ELF-1 (cell line): ENCODE results near the gene ONECUT3.
"Not testable (repeated sequence)": the region's sequence is repeated elsewhere in the genome, so short reads cannot be mapped to it uniquely, and the experiment has no call there.

Source experiments
- DNase-seq: peaks from one replicate; pipeline ENCODE4 v3.0.0-alpha.2; 2016; ENCODE audit warnings: low read depth, low spot score

The ONECUT3 gene

DNA sequence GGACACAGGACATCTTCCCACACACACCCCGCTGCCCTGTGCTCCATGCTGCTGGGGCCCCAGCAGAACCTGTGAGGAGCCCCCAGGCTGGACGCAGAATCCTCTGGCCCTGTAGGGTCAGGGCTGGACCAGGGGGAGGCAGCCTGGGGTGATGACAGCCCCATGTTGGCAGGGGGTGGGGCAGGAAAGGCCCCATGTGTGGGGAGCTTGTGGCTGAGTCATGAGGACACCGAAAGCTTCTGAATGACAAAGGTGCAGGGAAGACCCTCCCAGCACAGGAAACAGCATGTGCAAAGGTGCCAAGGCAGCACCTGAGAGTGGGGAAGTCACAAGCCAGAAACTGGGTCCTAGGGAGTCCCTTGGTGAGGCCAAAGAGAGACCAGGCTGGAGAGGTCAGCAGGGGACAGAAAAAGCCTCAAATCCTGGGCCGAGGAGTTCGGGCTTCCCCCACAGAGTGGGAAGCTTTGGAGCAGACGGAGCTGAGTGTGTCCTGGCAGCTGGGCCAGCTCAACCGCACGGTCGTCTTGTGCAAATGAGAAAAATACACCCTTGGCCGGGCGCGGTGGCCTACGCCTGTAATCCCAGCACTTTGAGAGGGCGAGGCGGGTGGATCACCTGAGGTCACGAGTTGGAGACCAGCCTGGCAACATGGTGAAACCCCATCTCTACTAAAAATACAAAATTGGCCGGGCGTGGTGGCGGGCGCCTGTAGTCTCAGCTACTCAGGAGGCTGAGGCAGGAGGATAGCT, 41.3 kb downstream of the ONECUT3 start:
- peak; percentile 42 for DNase-seq

DNA sequence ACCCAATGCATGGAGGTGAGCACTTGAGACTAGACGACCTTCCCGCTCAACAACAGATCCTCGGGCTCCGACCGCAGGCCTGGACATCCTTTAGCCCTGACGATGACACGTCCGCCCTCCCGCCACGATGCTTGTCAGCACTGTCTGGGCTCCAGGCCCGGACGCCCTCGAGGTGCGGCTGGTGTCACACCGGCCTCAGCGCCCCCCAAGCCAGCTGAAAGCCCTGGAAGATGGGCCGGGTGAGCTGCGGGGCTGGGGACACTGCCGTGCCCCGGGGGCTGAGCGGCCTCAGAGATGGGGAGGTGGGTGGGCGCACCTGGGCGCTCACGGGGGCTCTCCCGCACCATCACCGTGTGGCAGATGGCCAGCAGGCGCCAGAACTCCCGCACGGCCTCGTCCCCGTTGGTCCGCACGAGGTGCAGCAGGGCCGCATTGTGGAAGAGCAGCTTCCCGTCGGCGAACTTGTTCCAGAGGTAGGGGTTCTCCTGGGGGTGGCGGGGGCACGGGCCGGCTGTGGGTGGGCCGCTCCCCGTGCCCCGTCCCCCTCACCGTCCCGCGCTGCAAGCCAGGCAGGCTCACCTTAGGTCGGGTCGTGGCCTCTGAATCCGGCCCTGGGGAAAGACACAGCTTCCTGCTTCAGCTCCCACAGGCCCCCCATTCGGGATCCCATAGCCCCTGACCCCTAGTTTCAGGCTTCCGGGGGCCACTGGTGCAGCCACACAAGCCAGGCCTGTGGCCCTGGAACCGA, 43.3 kb downstream of the ONECUT3 start:
- DNase-seq = no peak

DNA sequence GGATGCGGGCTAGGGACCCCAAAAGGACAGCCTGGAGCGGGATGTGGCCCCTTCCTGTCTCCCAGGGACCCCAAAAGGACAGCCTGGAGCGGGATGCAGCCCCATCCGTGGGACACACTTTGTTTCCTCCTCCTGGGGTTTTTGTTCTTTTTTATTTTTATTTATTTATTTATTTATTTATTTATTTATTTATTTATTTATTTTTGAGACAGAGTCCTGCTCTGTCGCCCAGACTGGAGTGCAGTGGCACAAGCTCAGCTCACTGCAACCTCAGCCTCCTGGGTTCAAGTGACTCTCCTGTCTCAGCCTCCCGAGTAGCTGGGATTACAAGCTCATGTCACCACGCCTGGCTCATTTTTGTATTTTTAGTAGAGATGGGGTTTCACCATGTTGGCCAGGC, 44.0 kb downstream of the ONECUT3 start:
- DNase-seq = not testable (repeated sequence)

DNA sequence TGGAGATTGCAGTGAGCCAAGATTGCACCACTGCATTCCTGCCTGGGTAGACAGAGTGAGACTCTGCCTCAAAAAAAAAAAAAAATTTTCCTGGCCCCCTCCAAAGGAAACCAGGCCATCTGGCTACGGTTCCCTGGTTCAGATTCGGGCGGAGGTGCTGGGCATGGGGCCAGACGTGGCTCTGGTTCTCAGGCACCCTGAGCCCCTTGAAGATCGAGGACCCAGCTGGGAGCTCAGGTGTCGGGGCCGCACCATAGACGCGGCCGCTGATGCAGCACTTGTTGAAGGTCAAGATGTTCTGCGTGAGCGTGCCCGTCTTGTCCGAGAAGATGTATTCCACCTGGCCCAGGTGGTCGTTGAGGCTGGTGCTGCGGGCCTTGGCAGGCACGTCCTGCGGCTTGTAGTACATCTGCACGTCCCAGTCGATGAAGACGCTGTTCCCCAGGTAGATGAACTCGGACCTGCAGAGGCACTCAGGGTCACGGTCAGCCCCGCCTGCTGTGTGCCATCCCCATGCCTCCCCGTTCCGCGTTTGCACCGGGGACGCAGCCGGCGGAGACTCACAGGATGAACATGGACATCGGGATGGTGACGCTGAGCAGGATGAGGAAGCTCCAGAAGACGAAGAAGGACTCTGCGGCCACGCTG, 46.5 kb downstream of the ONECUT3 start:
- DNase-seq = no peak

DNA sequence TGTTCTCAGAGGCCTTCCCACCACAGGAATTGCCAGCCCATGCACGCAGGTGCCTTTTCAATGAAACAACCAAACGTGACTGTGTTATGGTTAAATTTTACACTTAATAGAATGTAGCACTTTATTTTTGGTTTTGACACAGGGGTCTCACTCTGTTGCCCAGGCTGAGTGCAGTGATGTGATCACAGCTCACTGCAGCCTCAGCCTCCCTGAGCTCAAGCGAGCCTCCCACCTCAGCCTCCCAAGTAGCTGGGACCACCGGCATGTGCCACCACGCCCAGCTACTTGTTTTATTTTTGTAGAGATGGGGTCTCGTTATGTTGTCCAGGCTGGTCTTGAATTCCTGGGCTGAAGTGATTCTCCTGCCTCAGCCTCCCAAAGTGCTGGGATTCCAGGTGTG, 51.6 kb downstream of the ONECUT3 start:
- DNase-seq = no peak

DNA sequence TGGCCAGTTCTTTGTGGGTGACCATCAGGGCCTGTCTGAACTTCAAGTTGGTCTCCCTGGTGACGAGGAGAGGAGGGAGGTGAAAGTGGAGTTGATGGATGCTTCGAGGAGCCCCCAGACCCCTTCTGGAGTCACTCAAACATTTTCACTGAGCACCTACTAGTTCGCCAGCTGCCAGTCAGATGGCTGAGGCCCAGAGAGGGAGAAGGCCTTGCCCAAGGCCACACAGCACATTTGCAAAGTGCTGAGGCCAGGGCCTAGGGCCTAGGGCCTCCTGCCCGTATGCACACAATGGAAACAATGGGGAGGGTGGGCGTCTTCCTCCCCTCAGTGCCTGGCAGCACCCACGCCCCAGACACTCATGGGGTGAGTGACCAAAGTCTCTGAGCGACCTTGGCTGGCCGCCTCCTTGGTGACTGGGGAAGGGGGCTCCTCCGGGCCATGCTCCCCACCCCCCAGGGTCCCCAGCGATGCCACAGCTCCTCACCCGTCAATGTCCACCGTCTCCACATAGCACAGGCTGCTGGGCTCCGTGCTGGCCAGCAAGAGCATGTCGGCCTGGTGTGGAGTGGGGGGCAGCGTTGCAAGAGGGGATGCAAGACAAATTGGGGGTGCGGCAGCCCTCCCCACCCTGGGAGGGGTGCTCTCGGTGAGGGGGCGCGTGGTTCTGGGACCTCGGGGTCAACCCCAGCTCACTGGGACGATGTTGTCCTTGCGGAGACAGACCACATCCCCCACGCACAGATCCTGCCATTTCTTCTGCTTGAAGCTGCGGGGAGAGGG, 52.3 kb downstream of the ONECUT3 start:
- no peak for DNase-seq

DNA sequence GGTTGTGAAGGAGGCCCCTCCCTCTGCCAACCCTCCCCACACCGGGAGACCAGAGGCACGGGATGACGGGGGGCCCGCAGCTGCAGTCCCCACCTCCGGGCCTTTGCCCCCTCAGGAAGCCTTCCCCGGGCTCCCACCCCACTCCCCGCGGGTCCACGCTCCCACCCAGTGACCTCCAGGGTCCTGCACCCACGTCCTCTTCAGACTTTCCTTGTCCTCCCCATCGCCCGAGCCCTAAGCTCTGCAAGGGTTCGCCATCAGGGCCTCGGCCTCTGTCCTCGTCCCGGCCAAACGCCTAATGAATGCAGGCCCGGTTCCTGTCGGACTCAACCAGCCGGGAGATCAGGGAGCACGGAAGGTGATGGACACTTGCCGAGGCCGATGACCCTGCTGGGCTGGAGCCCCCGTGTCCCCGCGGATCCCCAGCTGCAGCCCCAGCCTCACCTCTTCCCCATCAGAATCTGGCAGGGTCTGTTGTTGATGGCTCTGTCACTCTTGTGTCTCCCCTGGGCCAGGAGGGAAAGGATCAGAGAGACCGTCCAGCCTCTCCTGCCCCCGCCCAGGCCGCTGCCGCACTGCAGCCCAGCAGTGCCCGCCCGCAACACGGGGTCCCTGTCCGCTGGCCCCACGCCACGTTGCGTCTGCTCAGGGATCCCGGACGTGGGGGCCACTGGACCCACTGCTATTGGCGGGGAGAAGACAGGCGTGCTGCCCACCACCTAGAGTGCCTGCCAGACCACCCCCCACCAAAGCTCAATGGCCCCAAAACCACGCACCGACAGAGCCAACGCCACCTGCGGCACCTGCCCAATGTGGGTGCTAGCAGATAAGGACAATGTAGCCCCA, 53.1 kb downstream of the ONECUT3 start:
- no peak for DNase-seq

DNA sequence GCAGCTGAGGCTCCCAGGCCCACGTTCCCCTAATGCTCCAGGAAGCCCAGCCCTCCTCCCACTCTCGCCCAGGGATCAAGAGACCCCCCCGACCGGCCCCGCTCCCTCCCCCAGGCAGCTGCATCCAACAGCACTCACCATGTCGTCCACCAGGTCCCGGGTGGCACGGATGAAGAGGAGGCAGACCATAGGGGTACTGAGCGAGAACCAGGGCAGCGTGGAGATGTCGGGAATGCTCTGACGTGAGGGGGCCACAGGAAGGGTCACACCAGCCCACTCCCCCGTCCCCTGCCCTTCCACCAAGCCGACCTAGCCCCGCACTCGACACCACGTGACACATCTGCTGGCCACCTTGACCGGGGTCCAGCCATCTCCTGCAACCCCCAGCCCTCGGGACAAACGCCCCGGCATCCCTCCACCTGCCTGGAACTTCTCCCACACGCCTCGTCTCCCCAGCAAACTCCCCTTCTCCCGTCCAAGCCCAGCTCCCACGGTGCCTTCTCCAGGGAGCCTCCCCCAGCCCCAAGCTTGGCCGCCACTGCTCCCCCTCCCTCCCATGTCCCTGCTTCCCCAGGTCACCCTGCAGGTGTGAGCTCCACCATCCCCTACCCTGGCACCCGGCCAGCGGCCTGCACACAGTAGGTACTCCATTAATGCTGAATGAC, 53.9 kb downstream of the ONECUT3 start:
- DNase-seq = no peak

DNA sequence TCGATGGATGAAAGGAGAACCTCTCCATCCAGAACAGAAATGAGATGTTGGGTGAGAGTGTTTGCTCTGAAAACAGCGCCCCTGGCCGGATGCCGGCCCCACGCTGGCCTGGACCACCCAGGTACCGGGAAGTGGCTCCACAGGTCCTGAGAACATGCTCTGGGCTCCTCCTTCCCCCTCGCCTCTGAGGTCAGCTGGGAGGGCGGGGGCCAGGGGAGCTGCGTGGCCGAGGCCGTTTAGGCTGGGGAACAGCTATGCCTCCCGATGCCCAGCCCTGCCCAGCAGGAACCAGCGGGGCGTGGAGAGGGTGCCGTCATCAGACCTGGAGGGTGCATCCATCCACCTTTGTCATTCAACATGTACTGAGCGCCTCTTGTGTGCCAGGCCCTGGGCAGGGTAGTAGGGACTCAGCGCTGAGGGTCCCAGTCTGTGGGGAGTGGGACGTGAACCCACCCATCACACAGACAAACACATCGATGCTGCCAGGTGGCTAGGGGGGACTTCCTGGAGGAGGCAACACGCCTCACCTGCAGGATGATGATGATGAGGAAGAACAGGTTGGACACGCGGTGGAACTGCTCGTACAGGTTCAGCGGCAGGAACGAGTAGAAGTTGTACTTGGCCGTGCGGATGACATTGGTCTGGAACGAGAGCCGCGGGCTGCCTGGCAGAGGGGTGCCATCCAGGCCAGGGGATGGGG, 54.5 kb downstream of the ONECUT3 start:
- no peak for DNase-seq

DNA sequence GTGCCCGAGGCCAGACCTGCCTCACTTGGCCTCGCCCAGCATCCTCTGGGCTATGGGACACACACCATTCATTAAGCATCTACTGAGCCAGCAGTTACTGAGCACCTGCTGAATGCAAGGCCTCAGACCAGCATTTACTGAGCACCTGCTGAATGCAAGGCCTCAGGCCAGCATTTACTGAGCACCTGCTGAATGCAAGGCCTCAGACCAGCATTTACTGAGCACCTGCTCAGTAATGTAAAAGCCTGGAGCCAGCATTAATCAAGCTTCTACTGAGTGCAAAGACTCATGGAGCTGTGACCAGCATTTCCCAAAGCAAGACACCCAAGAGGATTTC, 55.1 kb downstream of the ONECUT3 start:
- no peak for DNase-seq

DNA sequence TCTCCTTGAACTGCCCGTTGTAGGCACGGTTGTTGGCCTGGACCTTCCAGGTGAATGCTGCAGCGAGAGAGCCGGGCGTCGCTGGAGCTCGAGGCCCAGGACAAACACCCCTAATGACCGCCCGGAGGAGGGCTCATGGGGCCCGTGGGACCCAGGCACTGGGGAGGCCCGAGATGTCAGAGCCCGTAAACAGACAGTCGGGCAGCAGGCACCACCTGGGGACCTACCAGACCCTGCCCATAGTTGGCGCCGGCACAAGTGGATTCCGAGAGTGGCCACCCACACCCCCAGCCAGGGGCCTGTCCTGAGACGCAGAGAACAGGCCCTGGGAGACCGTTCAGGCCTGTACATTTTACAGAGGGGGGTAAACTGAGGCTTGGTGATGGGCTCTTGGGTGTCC, 56.4 kb downstream of the ONECUT3 start:
- DNase-seq = no peak

DNA sequence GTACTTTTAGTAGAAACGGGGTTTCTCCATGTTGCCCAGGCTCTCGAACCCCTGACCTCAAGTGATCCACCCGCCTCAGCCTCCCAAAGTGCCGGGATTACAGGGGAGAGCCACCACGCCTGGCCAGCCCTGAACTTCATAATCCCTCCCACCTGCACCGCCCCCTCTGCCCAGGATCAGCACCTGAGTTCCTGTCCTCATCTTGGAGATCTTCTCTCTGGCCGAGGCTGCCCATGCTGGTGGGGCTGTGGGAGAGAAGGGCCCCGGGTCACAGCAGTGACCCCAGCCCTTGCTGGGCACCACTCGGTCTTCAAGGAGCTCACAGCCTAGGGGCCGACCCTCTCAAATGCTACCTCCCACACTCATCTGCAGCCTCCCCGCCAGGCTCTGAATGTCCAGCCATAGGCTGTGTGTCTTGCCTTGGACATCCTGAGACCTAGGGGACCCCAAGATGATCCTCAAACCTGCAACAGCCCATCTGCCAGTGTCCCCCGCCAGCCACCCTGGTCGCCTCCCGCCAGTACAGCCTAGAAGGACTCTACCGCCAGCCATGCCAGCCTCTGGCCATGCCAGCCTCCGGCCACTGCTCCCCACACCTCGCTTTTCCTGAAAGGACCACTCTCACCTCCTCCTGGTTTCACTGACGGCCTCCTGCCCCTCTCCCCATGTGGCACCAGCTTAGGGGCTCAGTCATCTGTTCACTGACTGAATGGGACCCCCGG, 57.3 kb downstream of the ONECUT3 start:
- DNase-seq = no peak

DNA sequence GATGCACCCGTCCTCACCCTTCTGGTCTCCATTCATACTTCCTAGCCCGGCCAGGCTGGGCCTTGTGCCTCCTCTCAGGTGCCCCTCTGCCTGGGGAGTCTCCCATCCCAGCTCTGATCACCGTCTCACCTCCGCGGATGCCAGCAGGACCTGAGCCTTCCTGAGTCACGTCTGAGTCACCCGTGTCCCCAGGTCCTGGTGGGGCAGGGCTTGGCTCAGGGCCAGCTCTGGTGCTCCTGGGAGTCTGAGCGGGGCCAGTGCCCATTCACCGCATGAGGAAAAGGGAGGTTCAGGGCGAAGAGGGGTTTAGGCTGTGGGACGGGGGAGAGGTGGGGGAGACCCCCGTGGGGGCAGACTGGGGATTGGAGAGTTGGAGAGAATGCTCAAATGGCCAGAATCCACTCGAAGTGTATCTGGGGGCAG, 58.2 kb downstream of the ONECUT3 start:
- DNase-seq = no peak

DNA sequence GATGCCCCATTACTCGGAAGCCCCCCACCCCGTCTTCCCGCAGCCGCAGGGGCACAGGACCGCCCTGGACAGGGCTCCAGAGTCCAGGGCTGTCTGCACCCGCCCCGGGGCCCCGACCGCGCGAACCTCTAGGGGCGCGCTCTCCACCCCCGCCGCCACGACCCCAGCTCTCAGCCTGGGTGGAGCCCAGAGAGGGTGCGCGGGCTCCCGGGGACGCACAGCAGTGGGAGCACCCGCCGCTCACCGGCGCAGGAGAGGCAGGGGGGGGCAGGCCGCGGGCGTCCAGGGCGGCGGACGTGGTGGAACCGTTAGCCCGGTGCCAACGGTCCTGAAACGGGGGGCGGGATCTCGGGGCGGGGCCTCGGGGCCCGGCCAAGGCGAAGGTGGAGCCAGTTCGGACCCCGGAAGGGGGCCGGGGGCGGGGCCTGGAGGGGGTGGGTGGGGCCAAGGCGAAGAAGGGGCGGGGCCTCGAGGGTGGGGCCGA, 58.7 kb downstream of the ONECUT3 start, which contains the start of gene ATP8B3:
Gene ATP8B3 (minus strand): TSS at position 335 of the 484 bp plus-strand sequence. CDS start 540 bp downstream, outside the sequence.
- DNase-seq = no peak

DNA sequence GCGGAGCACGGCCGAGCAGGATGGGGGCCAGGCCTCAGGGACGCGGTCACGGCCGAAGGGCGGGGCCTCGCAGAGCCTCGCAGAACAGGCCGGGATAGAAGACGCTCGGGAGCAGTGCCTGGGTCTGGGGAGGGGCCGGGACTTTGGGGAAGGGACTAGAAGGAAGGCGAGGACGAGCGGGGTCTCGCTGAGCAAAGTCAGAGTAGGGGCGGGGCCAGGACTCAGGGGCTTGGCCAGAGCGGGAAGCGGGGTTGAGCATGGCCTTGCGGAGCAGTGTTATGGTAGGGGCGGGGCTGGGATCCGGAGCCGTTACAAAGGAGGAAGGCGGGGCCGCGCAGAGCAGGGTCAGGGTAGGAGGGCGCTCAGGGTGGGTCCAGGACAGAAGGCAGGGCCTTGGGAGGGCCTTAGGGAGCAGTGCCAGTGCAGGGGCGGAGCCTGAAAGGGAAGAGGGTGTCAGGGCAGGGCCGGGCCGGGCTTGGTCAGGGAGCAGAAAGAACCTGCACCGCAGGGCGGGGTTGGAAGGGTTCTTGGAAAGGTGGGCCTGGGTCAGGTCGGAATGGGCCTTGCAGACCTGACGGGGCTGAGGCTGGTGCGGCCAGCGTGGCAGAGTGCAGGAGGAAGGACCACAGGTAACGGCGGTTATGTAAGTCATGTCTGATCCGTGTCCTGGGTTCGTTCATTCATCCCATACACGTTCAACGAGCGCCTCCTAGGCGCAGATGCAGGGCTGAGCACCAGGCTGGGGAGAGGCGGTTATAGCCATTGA, 59.3 kb downstream of the ONECUT3 start:
- DNase-seq = peak; percentile 97

DNA sequence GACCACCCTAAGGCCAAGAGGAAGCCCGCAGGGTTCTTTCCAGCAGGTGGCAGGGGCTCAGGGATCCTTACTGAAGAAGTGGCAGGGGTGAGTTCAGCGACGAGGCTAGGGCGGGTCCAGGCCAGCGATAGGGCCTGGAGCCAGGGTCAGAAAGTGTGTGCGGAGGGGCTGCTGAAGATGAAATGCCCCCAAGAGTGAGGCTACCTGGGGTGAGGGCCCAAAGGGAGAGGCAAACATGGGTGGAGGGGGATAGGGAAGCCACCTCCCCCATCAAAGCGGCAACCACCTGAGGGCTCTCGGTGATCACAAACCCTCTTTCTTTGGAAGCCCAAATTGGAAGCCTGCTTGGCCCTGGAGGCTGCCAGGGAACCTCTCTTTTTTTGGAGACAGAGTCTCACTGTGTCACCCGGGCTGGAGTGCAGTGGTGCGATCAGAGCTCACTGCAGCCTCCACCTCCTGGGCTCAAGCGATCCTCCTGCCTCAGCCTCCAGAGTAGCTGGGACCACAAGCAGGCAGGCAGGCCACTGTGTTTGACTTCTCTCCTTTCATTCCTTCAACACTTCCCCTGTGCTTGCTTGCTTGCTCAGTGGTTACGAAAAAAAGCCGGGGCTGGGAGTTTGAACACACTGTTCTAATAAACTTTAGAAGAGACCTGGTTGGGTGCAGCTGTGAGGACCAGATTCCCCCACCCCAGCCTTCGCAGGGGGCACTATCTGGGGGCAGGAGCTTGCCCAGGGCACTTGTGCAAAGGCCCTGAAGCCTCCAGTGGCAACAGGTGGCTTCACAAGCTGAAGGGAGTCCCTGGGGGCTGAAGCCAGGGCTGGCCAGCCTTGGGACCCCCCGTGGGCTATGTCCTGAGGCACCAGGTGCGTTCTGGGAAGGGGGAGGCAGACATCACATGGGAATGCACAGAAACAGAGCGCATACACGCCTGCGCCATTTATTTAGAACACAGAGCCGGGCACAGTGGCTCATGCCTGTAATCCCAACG, 60.2 kb downstream of the ONECUT3 start:
- DNase-seq = no peak

DNA sequence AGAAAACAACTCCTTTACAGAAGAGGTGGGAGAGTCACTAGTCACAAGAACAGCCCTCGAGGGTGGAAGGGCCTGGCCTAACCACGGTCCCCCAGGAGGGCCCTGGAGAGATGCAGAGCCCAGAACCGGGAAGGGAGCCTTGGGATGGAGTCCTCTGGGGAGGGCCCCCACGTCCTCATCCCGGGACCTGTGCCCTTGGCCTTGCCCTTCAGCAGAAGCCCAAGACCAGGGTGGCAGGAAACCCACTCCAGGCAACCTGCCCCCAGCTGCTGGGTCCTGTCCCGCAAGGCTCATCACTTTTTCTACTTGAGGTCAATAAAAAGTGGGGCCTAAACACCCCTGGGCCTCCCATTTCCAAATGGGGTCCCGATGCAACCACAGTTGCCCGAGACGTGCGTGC, 61.1 kb downstream of the ONECUT3 start:
- no peak for DNase-seq
